Measurements from ENCODE around the gene TMTC2.
"Not testable (repeated sequence)": the region's sequence is repeated elsewhere in the genome, so short reads cannot be mapped to it uniquely, and the experiment has no call there.

Gene TMTC2

GRCh38 chr12:83093426-83093825 lies 406.7 kb downstream of the TMTC2 start:
- no peak for DNase-seq

DNA sequence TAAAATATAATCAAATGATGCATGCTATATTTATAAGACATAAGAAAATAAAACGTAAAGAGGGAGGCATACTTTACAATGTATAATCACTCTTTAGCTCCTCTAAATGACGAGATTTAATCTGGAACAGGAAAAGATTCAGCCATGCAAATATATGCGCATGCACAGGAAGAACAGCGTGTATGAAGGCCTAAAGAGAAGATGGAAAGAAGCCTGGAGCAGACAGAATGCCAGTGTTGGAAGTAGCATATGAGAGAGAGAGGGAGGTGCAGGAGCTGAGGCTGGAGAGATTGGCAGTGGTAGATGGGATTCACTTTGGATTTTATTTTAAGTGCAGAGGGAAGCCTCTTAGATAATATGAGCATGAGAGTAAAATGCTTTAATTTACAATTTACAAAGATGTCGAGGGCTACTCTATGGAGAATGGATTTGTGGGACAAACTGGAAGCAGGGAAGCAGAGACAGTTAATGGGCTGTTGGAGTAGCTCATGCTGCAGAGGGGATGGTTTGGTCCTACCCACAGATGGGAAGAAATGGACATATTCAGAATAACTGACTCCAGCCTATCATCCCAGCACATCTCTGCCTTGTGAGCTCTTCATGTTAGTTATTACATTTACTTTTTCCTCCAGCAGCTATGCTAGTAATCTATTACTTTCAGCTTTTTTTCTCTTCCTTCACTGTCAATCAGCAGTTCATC lies 411.1 kb downstream of the TMTC2 start:
- DNase-seq: no peak

DNA sequence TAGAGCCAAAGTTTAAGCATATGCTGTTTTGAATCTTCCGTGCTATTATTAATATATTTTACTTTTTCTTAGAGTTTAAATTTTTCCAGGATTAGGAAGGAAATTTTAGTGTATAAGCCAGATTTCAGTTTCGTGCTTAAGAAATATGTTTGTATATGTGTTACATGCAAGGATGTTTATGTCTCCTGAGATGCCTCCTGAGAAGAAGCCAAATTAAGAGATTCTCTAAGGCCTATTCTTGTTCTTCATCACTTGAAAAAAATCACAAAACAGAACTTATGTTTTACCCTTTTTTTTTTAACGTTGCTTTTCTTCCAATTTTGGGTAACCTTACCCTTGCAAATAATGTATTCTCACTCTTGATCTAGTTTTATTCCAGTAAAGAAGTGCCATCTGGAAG lies 412.7 kb downstream of the TMTC2 start:
- DNase-seq: no peak

DNA sequence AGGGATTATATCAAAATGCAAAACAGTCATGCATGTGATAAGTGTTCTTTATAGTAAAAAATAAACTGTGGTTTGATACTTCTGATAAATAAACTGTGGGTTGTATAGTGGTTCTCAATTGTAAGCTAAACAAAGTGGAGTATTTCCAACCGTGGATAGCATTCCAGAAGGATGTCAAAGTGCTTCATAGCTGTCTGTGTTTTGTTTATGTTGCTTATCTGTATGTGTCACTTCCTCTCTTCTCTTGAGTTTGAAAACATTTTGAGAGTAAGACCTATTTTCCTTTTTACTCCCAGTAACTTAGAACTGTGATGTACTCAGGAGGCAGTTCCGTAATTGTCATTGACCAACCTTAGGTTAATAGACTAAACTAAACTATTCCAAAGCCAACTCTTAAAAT lies 415.8 kb downstream of the TMTC2 start:
- DNase-seq: no peak

DNA sequence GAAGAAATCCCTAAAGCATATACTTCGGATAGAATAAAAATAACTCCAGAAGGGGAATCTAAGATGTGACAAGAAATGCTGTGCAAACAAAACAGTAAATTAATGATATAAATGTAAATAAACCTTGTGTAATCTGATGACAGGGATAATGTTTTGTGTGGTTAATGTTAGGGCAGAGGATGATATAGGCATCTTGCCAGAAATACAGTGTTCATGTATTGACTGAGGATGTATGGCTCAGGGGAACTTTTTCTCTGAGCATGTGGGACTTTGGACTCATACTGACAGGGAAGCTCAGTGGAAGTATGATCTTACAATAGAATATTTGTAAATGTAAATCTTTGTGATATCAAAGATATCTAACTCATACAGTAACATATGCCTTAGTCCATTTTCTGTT lies 420.2 kb downstream of the TMTC2 start:
- DNase-seq: no peak

- DNase-seq: no peak
Measured at GRCh38 chr12:83110424-83110823, 423.7 kb downstream of the TMTC2 start.

- DNase-seq: no peak
Measured at GRCh38 chr12:83113945-83114344, 427.2 kb downstream of the TMTC2 start.

DNA sequence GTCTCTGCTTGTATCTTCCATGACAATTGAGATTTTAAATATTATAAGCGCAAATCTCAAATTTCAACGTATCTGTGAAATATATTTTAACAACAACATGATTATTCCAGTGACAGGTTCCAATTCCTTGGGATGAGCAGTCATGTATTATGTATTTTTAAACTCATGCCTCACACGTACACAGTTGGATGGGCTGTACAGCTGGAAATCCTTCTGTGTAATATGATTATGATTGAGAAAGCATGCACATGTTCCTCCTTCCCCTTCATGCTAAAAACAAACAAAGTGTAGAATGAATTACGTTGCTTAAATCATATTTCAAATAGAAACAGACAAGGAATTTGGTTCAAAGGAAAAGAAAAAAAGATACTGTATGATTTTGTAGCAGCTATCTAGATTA lies 428.3 kb downstream of the TMTC2 start:
- DNase-seq: no peak

- DNase-seq: not testable (repeated sequence)
Measured at GRCh38 chr12:83117926-83118325, 431.2 kb downstream of the TMTC2 start.

GRCh38 chr12:83121897-83122622 lies 435.4 kb downstream of the TMTC2 start:
- no peak for DNase-seq

GRCh38 chr12:83122623-83122934 lies 435.9 kb downstream of the TMTC2 start:
- no peak for DNase-seq

DNA sequence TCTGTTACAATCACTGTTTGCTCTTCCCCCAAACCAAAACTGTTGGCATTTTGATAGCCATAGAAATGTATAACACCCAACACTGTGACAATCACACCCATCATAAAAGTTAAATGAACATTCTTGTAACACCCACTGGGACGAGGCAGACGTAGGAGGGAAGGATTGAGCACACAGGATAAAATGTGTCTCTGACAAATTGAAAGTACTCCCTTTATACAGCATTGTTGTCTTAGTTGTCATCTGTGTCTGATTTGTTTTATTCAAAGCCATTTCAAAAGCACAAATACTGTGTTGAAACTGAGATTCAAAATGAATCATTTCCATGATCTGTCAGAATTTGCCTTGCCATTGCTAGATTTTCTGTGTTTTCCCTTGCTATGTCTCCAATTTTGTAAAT lies 436.3 kb downstream of the TMTC2 start:
- no peak for DNase-seq

DNA sequence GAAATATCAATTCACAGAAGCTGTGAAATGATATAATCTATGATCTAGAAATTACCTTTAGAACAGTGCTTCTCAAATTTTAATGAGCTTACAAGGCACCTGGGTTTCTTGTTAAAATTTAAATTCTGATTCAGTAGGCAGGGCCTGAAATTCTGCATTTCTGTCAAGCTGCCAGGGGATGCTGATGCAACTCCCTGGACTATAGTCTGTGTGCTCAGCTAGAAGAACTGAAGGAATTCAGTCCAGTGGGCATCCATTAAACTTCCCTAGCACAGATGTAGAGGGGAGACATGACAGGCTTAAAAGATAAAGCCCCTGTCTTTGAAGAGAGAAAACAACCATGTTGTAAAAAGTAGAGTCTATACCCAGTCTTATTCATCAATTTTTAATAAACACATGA lies 441.8 kb downstream of the TMTC2 start:
- no peak for DNase-seq

GRCh38 chr12:83130178-83130577 lies 443.5 kb downstream of the TMTC2 start:
- no peak for DNase-seq

GRCh38 chr12:83132360-83132759 lies 445.7 kb downstream of the TMTC2 start:
- DNase-seq: no peak

DNA sequence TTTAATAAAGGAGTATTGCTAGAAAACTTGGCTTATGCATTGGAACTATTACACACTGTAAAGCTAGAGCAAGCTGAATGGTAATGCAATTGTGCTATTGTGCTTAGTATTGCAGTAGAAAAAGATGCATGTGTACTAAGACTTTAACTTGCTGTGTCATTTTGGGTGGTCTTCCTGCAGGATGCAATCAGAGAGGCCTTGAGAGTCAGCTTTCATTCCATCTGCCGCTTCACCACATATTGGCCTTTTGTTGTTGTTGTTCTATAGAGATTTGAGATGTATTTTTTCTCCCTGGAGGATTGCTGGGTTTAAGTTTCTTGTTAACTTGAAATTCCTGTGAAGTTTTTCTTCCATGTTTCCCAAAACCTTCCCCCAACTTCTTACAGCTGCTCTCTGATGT lies 449.7 kb downstream of the TMTC2 start:
- no peak for DNase-seq

DNA sequence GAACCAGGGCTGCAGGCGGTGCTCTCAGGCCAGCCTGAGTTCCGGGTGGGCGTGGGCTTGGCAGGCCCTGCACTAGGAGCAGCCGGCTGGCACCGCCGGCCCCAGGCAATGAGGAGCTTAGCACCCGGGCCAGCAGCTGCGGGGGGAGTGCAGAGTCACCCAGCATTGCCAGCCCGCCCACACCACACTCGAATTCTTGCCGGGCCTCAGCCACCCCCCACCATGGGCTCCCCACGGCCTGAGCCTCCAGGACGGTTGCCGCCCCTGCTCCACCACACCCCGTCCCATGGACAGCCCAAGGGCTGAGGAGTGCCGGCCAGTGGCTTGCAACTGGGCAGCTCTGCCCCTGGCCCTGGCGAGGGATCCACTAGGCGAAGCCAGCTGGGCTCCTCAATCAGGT lies 453.4 kb downstream of the TMTC2 start:
- DNase-seq: no peak

GRCh38 chr12:83141460-83141994 lies 454.8 kb downstream of the TMTC2 start:
- no peak for DNase-seq

DNA sequence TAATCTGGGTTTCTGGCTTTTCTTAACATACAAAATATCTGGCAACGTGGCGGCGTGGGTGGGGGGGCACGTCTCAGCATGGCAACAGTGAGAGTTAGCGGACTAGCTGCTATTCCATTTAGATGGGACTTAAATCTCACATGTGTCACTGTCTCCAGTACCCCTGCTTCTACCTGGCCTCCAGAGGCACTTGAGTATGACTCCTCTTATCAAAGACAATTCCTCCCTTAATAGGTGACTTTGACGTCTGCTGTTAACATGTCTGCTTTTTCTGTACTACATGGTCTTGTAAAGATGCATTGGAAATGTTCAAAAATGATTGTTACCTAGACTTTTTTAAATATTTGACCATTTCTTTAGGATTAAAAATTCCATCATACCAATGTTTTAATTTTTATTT lies 456.2 kb downstream of the TMTC2 start:
- DNase-seq: no peak

DNA sequence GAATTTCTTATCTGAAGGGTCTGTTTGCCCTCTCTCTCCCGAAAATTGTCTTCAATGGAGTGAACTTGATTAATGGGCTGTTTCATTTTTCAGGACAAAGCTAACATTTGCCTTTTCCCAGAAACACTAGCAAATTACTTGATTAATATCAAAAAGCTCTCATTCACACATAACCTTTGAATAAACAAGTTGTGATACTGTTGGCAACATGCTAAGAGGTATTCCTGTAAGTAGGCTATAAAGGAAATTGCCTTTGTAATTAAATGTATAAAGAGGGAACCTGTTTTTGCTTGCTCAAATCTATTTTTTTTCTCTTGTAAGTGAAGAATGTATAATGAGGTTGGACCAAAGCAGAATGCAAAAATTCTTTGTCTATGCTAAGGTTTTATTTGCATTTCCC lies 457.2 kb downstream of the TMTC2 start:
- no peak for DNase-seq

DNA sequence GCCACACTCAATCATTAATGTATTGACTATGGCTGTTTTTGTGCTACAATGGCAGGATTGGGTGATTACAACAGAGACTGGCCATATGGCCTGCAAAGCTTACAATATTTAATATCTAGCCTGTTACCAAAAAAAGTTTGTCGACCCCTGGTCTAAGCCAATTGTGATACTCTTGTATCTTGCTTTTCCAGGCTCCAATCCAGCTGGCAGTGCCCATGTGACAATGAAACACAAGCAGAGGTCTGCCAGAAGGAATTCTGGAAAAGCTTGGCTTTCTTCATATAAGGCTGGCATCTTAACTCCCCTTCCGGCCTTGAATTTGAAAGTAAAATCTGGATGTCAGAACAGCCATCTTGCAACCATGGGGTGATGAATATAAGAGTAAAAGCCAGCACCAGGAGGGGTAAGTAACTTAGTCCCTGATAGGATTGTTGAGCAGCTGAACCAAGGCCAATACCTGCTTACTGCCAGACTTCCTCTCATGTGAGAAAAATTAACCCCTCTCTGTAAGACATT lies 458.7 kb downstream of the TMTC2 start:
- DNase-seq: no peak

- DNase-seq: no peak
Measured at GRCh38 chr12:83147341-83147740, 460.6 kb downstream of the TMTC2 start.

DNA sequence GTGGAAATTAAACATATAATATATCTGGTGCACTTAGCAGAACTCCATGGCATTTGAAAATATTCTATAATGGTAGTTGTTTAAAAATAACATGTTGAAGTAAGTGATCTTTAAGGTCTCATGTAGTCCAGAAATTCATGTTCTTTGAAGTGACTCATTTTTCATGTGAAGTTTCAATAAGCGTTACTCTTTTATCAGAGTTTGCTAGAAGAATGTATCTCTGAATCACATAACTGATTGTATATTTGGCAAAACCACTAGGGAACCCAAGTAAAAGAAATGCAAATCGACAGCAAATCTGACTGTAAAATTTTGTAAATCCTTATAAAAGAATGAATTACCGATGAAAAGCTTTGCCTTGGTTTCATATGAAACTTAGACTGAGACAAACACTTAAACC lies 463.3 kb downstream of the TMTC2 start:
- no peak for DNase-seq

GRCh38 chr12:83150465-83151189 lies 463.9 kb downstream of the TMTC2 start:
- DNase-seq: no peak

Data from AML-193 (cell line).